HFF-Myc (cell line): Measurements from ENCODE around the gene C1QL4.
"Not testable (repeated sequence)": the region's sequence is repeated elsewhere in the genome, so short reads cannot be mapped to it uniquely, and the experiment has no call there.

Experiments used
- DNase-seq: peaks from one replicate; pipeline ENCODE4 v3.0.0-alpha.2; 2011; ENCODE audit warnings: low read depth; ENCODE audit errors: extremely low read depth
- H3K4me3 ChIP-seq: replicated peaks from 2 replicates; pipeline ENCODE4 v1.5.1; 2011; ENCODE audit warnings: low read depth, mild to moderate bottlenecking, control low read depth, low read length
- CTCF ChIP-seq: IDR thresholded peaks from 2 replicates; pipeline ENCODE4 v1.5.1; 2012; ENCODE audit warnings: mild to moderate bottlenecking, low read depth, low read length, control low read depth; ENCODE audit errors: missing control alignments

C1QL4 gene

GRCh38 chr12:49283541-49284429, 53.2 kb downstream of the C1QL4 start:
- no peak overlapping the region for H3K4me3 ChIP-seq
- TF ChIP-seq CTCF: peak; percentile 27
- no peak for DNase-seq

GRCh38 chr12:49282740-49283375, 54.1 kb downstream of the C1QL4 start:
- DNase-seq, H3K4me3 ChIP-seq: not testable (repeated sequence)
